Neural progenitor cell (in vitro differentiated cells): ENCODE results near the gene MSL2. TPM values are rescaled to one million over a fixed set of nuclear protein-coding genes. Genes with fewer than 3 reads are reported as not detected.

ENCODE experiments used
- DNase-seq: peaks from one replicate; pipeline ENCODE4 v3.0.0-alpha.2; 2016; ENCODE audit warnings: low spot score
- H2AFZ ChIP-seq: fragments of 200-600 bp; sonication (generic); replicated peaks from 2 replicates; pipeline ENCODE4 v1.6.1; 2016; ENCODE audit warnings: antibody characterized with exemption
- H3F3A ChIP-seq: fragments of 200-600 bp; sonication (generic); 2 replicates; pipeline ENCODE4 v1.6.1; 2016; ENCODE audit warnings: antibody characterized with exemption, low read depth
- H3K27ac ChIP-seq: fragments of 200-600 bp; sonication (generic); 2 replicates; pipeline ENCODE4 v1.5.1; 2016; ENCODE audit warnings: mild to moderate bottlenecking
- H3K27me3 ChIP-seq: fragments of 200-600 bp; sonication (generic); 2 replicates; pipeline ENCODE4 v1.6.1; 2016; ENCODE audit warnings: mild to moderate bottlenecking, moderate library complexity
- H3K36me3 ChIP-seq: fragments of 200-600 bp; sonication (generic); 2 replicates; pipeline ENCODE4 v1.5.1; 2016
- H3K4me1 ChIP-seq: fragments of 200-600 bp; sonication (generic); 2 replicates; pipeline ENCODE4 v1.6.1; 2016; ENCODE audit warnings: mixed run types
- H3K4me2 ChIP-seq: fragments of 200-600 bp; sonication (generic); 2 replicates; pipeline ENCODE4 v1.6.1; 2016
- H3K4me3 ChIP-seq: fragments of 200-600 bp; sonication (generic); 2 replicates; pipeline ENCODE4 v1.5.1; 2016
- H3K79me2 ChIP-seq: fragments of 200-600 bp; sonication (generic); 2 replicates; pipeline ENCODE4 v1.6.1; 2016; ENCODE audit warnings: low read depth
- H3K9ac ChIP-seq: fragments of 200-600 bp; sonication (generic); 2 replicates; pipeline ENCODE4 v1.6.1; 2016
- H3K9me3 ChIP-seq: fragments of 200-600 bp; sonication (generic); 2 replicates; pipeline ENCODE4 v1.5.1; 2016; ENCODE audit warnings: low read depth
- H4K20me1 ChIP-seq: fragments of 200-600 bp; sonication (generic); 2 replicates; pipeline ENCODE4 v1.6.1; 2016; ENCODE audit warnings: low read depth
- H3K27ac Mint-ChIP-seq: 3 replicates; pipeline ENCODE4 v1.8.0; 2021; ENCODE audit warnings: mixed read lengths
- H3K27me3 Mint-ChIP-seq: 2 replicates; pipeline ENCODE4 v1.8.0; 2022; ENCODE audit warnings: low read depth, mild to moderate bottlenecking, inconsistent platforms, moderate library complexity, mixed read lengths; ENCODE audit not compliant: insufficient read depth
- H3K36me3 Mint-ChIP-seq: 3 replicates; pipeline ENCODE4 v1.8.0; 2021; ENCODE audit warnings: mixed read lengths
- H3K4me1 Mint-ChIP-seq: 3 replicates; pipeline ENCODE4 v1.8.0; 2021; ENCODE audit warnings: mixed read lengths
- H3K4me3 Mint-ChIP-seq: 3 replicates; pipeline ENCODE4 v1.8.0; 2021; ENCODE audit warnings: mild to moderate bottlenecking, moderate library complexity, mixed read lengths
- H3K9me3 Mint-ChIP-seq: 3 replicates; pipeline ENCODE4 v1.8.0; 2020; ENCODE audit warnings: mixed read lengths
- CTCF ChIP-seq: fragments of 200-600 bp; sonication (generic); IDR thresholded peaks from 2 replicates; pipeline ENCODE4 v1.5.1; 2017; ENCODE audit warnings: antibody characterized with exemption, mild to moderate bottlenecking
- EZH2 ChIP-seq: fragments of 200-600 bp; sonication (generic); IDR thresholded peaks from 2 replicates; pipeline ENCODE4 v1.6.1; 2017; ENCODE audit warnings: antibody characterized with exemption, mild to moderate bottlenecking, moderate library complexity
- EZH2phosphoT487 ChIP-seq: fragments of 200-600 bp; sonication (generic); IDR thresholded peaks from 2 replicates; pipeline ENCODE4 v1.6.1; 2017; ENCODE audit warnings: antibody characterized with exemption
- total RNA-seq: library from RNA; depleted of rRNA; stranded (reverse); fragments of >200 nt; gene quantifications from 2 replicates; pipeline ENCODE4 v1.2.3, GENCODE V29; 2015; ENCODE audit warnings: low replicate concordance

The MSL2 gene
- total RNA-seq, 1 donor from 2014 or later: 52.9 TPM

- H3K4me1 Mint-ChIP-seq: peaks cover 19% of the 10 kb centered on the region
- no peak overlapping the region for H3K4me3 Mint-ChIP-seq
- no peaks in the 10 kb centered on the region for H3K9me3 Mint-ChIP-seq
- H3K36me3 ChIP-seq: no peaks in the 10 kb centered on the region
- DNase-seq: no peak
- no peak overlapping the region for H3K27ac Mint-ChIP-seq
- H3K27me3 Mint-ChIP-seq: no peaks in the 10 kb centered on the region
- H3K4me2 ChIP-seq: no peak overlapping the region
- TF ChIP-seq CTCF (no peak), EZH2 (no peak), EZH2phosphoT487 (no peak)
- H3K9ac ChIP-seq: no peak overlapping the region
- no peak overlapping the region for H3K4me3 ChIP-seq
- no peaks in the 10 kb centered on the region for H3F3A ChIP-seq
- no peak overlapping the region for H2AFZ ChIP-seq
- H3K27me3 ChIP-seq: no peaks in the 10 kb centered on the region
- no peak overlapping the region for H3K27ac ChIP-seq
- H3K79me2 ChIP-seq: no peaks in the 10 kb centered on the region
- H3K4me1 ChIP-seq: no peaks in the 10 kb centered on the region
- H3K9me3 ChIP-seq: no peaks in the 10 kb centered on the region
- no peaks in the 10 kb centered on the region for H4K20me1 ChIP-seq
- peaks cover 20% of the 10 kb centered on the region for H3K36me3 Mint-ChIP-seq
Measured at GRCh38 chr3:136141291-136141785, 54.8 kb downstream of the MSL2 start.

GRCh38 chr3:136136454-136136853 lies 59.7 kb downstream of the MSL2 start:
- H3K27ac Mint-ChIP-seq: no peak overlapping the region
- no peak for DNase-seq
- no peak overlapping the region for H3K4me3 ChIP-seq
- H2AFZ ChIP-seq: no peak overlapping the region
- peaks cover 4% of the 10 kb centered on the region for H3K4me1 Mint-ChIP-seq
- H4K20me1 ChIP-seq: no peaks in the 10 kb centered on the region
- no peaks in the 10 kb centered on the region for H3F3A ChIP-seq
- H3K9me3 Mint-ChIP-seq: no peaks in the 10 kb centered on the region
- no peak overlapping the region for H3K4me3 Mint-ChIP-seq
- no peak overlapping the region for H3K4me2 ChIP-seq
- no peaks in the 10 kb centered on the region for H3K79me2 ChIP-seq
- no peaks in the 10 kb centered on the region for H3K27me3 Mint-ChIP-seq
- no peaks in the 10 kb centered on the region for H3K27me3 ChIP-seq
- TF ChIP-seq EZH2phosphoT487 (no peak), CTCF (no peak), EZH2 (no peak)
- H3K27ac ChIP-seq: no peak overlapping the region
- peaks cover 4% of the 10 kb centered on the region for H3K36me3 Mint-ChIP-seq
- H3K4me1 ChIP-seq: no peaks in the 10 kb centered on the region
- no peaks in the 10 kb centered on the region for H3K36me3 ChIP-seq
- H3K9ac ChIP-seq: no peak overlapping the region
- no peaks in the 10 kb centered on the region for H3K9me3 ChIP-seq

- Mint-ChIP-seq H3K27me3 (no peaks in the 10 kb centered on the region), H3K36me3 (peaks cover 3% of the 10 kb centered on the region), H3K4me1 (no peaks in the 10 kb centered on the region), H3K4me3 (no peak overlapping the region), H3K27ac (no peak overlapping the region), H3K9me3 (no peaks in the 10 kb centered on the region)
- Histone ChIP-seq H3K4me1 (no peaks in the 10 kb centered on the region), H3K27ac (no peak overlapping the region), H2AFZ (no peak overlapping the region), H4K20me1 (no peaks in the 10 kb centered on the region), H3K79me2 (no peaks in the 10 kb centered on the region), H3K36me3 (no peaks in the 10 kb centered on the region), H3F3A (no peaks in the 10 kb centered on the region), H3K9ac (no peak overlapping the region), H3K4me2 (no peak overlapping the region), H3K9me3 (no peaks in the 10 kb centered on the region), H3K27me3 (no peaks in the 10 kb centered on the region), H3K4me3 (no peak overlapping the region)
- DNase-seq: no peak
- TF ChIP-seq EZH2phosphoT487 (no peak), CTCF (no peak), EZH2 (no peak)
Measured at GRCh38 chr3:136135039-136135802, 60.9 kb downstream of the MSL2 start.
